ENCODE measurements around the gene SLCO4A1.

DNA sequence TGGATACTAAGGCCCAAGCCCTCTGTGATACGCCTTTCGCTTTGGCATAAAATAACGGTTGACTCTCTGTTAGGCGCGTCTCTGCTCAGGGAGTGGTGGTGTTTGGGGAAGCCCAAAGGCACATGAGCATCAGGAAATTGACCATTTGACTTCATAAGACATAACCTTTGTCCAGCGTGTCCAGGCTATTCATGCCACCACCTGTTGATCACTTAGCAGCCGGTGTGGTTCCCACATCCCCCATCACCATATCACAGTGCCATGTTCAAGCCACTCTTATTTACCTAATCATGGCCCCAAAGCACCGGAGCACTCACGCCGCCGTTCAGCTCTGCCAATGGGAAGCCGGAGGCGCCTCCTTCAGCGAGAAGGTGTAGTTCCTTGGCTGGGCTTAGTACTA, 27.9 kb downstream of the SLCO4A1 start:
- TF ChIP-seq, protein P1, sequence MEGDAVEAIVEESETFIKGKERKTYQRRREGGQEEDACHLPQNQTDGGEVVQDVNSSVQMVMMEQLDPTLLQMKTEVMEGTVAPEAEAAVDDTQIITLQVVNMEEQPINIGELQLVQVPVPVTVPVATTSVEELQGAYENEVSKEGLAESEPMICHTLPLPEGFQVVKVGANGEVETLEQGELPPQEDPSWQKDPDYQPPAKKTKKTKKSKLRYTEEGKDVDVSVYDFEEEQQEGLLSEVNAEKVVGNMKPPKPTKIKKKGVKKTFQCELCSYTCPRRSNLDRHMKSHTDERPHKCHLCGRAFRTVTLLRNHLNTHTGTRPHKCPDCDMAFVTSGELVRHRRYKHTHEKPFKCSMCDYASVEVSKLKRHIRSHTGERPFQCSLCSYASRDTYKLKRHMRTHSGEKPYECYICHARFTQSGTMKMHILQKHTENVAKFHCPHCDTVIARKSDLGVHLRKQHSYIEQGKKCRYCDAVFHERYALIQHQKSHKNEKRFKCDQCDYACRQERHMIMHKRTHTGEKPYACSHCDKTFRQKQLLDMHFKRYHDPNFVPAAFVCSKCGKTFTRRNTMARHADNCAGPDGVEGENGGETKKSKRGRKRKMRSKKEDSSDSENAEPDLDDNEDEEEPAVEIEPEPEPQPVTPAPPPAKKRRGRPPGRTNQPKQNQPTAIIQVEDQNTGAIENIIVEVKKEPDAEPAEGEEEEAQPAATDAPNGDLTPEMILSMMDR (conservative IDR thresholded peaks at IDR 0.05; ENCODE audit: low read depth, low read length): no peak
- no peak for TF ChIP-seq EZH2 (IDR thresholded peaks at IDR 0.05; ENCODE audit: borderline replicate concordance, low read depth, low read length, poor library complexity, severe bottlenecking)
